Sigmoid colon (tissue), 7 donors: Measurements from ENCODE around the gene YES1. TPM values are rescaled to one million over a fixed set of nuclear protein-coding genes. Genes with fewer than 3 reads are reported as not detected.
A peak's percentile ranks its signal among the peaks of the same experiment; 100 is the strongest.

ENCODE experiments used
- DNase-seq: peaks from one replicate; pipeline ENCODE4 v3.0.0-alpha.2; 2019
- H3K27ac ChIP-seq, 4 donors: fragments of 200-600 bp; sonication (generic); one replicate each; pipeline ENCODE4 v1.5.1; 2016 to 2019; ENCODE audit warnings: mild to moderate bottlenecking in 1 of 4
- H3K27me3 ChIP-seq, 3 donors: fragments of 200-600 bp; sonication (generic); one replicate each; pipeline ENCODE4 v1.5.1; 2019; ENCODE audit warnings: mild to moderate bottlenecking in 1 of 3
- H3K36me3 ChIP-seq, 4 donors: fragments of 200-600 bp; sonication (generic); one replicate each; pipeline ENCODE4 v1.5.1; 2016 to 2019
- H3K4me1 ChIP-seq, 4 donors: fragments of 200-600 bp; sonication (generic); one replicate each; pipeline ENCODE4 v1.5.1; 2017 to 2019
- H3K4me3 ChIP-seq, 4 donors: fragments of 200-600 bp; sonication (generic); one replicate each; pipeline ENCODE4 v1.5.1; 2017 to 2019; ENCODE audit warnings: mild to moderate bottlenecking in 2 of 4, moderate library complexity in 1 of 4
- H3K9me3 ChIP-seq, 4 donors: fragments of 200-600 bp in 3 of 4; sonication (generic) in 3 of 4; one replicate each; pipeline versions ENCODE4 v1.5.1 to v1.6.1; 2013 to 2019
- EP300 ChIP-seq, 4 donors: sonication (generic); formaldehyde crosslinking; IDR thresholded peaks; one replicate each; pipeline ENCODE4 v1.6.1; 2017; ENCODE audit warnings: antibody characterized with exemption in 4 of 4
- POLR2A ChIP-seq, 2 donors: fragments of 450-650 bp; IDR thresholded peaks; one replicate each; pipeline ENCODE4 v1.6.1; 2016; ENCODE audit warnings: antibody characterized with exemption in 2 of 2, mild to moderate bottlenecking in 2 of 2, moderate library complexity in 2 of 2
- POLR2AphosphoS5 ChIP-seq, 4 donors: sonication (generic); formaldehyde crosslinking; IDR thresholded peaks; one replicate each; pipeline ENCODE4 v1.6.1; 2017; ENCODE audit warnings: antibody characterized with exemption in 4 of 4
- WGBS, 2 donors: extraction: QIAGEN DNeasy Blood & Tissue Kit; methylation state at CpG; one replicate each; pipeline ENCODE4 v1.1.7; 2013; 5-methylcytosine and 5-hydroxymethylcytosine counted together
- intact Hi-C: fragments of 100-400 bp; cut with DNase I; formaldehyde crosslinking; loops from one replicate; pipeline ENCODE4 v1.15.1; 2023
- polyA plus RNA-seq, 3 donors: library from polyadenylated mRNA; stranded (reverse); fragments of 200-250 nt; gene quantifications; one replicate each; pipeline ENCODE4 v1.2.3, GENCODE V29; 2013
- total RNA-seq, 4 donors: library from RNA; depleted of rRNA; stranded (reverse); fragments of >200 nt; gene quantifications; one replicate each; pipeline ENCODE4 v1.1.0, GENCODE V29; 2016
- TF ChIP-seq, protein P1 (sequence below), 4 experiments: fragments of 450-650 bp in 3 of 4; fragments of 200-600 bp in 1 of 4; IDR thresholded peaks; one replicate each; pipeline ENCODE4 v1.5.1; 2016 to 2019; ENCODE audit warnings: antibody characterized with exemption in 4 of 4, mild to moderate bottlenecking in 3 of 4, moderate library complexity in 2 of 4
- donor health status: healthy with polysubstance abuse.
- donor health status: Bipolar disorder and iron deficiency.
- donor health status: healthy.

The YES1 gene
- total and polyA plus RNA-seq, 7 donors, result 27.6 to 146 (median 105) TPM

DNA sequence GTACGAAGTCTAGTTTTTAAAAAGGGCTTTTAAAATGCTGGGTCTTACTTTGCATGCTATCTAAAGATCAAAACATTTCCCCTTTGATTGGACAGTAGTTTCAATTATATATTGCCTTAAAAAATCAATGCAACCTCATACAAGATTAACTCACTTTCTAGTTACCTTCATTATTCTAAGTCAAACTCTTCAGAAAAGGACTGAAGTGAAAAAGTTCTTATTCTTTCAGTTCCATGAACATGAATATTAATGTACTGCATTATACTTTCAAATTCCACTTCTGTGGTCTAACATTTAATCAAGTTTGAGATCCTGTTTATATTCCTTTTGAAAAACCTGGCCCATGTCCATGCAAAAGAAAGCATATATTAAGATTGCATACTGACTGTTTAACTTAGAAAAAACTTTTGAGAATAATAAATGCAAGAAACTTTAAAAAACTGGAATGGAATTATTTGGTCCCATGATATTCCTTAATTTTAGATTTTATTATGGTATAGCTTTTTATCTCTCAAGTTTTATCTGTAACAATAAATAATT is 88.4 kb downstream of the YES1 start:
- no peak for DNase-seq
- Histone ChIP-seq H3K4me1 (no peaks in the 10 kb centered on the region), H3K4me3 (no peak overlapping the region), H3K27ac (no peak overlapping the region), H3K36me3 (peaks cover 0 to 11% (median 0%) of the 10 kb centered on the region in 4 donors), H3K27me3 (no peaks in the 10 kb centered on the region), H3K9me3 (no peaks in the 10 kb centered on the region)
- 93 to 94% methylated on average over 1 of the region's 1 CpG for WGBS, 2 donors
- intact Hi-C loops, result no loop called here
- TF ChIP-seq POLR2A (IDR thresholded peaks at IDR 0.05) (no peak), EP300 (IDR thresholded peaks at IDR 0.05) (no peak), POLR2AphosphoS5 (IDR thresholded peaks at IDR 0.05) (no peak)
- TF ChIP-seq, protein P1, sequence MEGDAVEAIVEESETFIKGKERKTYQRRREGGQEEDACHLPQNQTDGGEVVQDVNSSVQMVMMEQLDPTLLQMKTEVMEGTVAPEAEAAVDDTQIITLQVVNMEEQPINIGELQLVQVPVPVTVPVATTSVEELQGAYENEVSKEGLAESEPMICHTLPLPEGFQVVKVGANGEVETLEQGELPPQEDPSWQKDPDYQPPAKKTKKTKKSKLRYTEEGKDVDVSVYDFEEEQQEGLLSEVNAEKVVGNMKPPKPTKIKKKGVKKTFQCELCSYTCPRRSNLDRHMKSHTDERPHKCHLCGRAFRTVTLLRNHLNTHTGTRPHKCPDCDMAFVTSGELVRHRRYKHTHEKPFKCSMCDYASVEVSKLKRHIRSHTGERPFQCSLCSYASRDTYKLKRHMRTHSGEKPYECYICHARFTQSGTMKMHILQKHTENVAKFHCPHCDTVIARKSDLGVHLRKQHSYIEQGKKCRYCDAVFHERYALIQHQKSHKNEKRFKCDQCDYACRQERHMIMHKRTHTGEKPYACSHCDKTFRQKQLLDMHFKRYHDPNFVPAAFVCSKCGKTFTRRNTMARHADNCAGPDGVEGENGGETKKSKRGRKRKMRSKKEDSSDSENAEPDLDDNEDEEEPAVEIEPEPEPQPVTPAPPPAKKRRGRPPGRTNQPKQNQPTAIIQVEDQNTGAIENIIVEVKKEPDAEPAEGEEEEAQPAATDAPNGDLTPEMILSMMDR (IDR thresholded peaks at IDR 0.05), result no peak

DNA sequence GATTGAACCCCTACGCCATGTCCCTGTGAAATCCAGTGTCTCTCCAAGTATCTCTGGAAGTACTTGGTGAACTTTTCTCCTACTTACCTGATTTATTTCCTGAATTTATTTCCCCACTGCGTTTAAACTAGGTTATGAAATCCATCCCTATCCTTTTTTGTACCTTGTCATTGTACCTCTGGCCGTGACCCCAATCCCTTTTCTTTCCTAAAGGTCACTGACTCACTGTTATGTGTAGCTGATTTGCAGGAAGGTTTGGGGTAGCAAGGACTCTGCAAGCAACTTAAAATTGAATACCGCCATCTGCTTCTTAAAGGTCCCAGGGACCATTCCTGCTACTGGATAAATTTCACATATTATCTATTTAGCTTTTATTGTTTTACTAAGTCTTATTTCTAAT is 95.0 kb downstream of the YES1 start:
- 86 to 92% methylated on average over 4 of the region's 4 CpGs for WGBS, 2 donors
- Histone ChIP-seq H3K4me3 (no peak overlapping the region), H3K4me1 (peaks cover 0 to 5% (median 0%) of the 10 kb centered on the region in 4 donors), H3K36me3 (no peaks in the 10 kb centered on the region), H3K9me3 (no peaks in the 10 kb centered on the region), H3K27me3 (no peaks in the 10 kb centered on the region), H3K27ac (no peak overlapping the region)
- no peak for TF ChIP-seq POLR2A (IDR thresholded peaks at IDR 0.05)
- TF ChIP-seq, protein P1 (IDR thresholded peaks at IDR 0.05), result no peak
- no peak for TF ChIP-seq POLR2AphosphoS5 (IDR thresholded peaks at IDR 0.05)
- no peak for TF ChIP-seq EP300 (IDR thresholded peaks at IDR 0.05)
- no peak for DNase-seq
- intact Hi-C loops, result loop anchor here (10.0 kb wide), 1 partner anchor 452 kb away; the partner anchor contains the start of gene THOC1

DNA sequence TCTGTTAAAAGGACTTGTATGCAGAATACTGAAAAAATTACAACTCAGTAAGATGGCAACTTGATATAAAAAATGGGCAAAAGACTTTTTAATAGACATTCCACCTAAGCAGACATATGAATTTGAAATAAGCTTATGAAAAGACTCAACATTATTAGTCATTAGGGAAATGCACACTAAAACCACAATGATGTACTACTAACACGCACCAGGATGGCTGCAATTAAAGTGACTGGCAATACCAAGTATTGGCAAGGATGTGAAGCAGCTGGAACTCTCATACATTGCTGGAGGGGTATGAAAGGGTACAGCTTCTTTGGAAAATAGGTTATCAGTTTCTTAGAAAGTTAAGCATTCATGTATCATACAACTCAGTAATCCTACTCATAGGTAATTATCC is 96.4 kb downstream of the YES1 start:
- H3K27me3 ChIP-seq, result no peaks in the 10 kb centered on the region
- TF ChIP-seq POLR2AphosphoS5 (IDR thresholded peaks at IDR 0.05) (no peak), POLR2A (IDR thresholded peaks at IDR 0.05) (no peak), EP300 (IDR thresholded peaks at IDR 0.05) (no peak)
- TF ChIP-seq, protein P1 (IDR thresholded peaks at IDR 0.05), result no peak
- WGBS, 2 donors, result 67 to 85% methylated on average over 1 of the region's 1 CpG
- H3K27ac ChIP-seq, result no peak overlapping the region
- H3K36me3 ChIP-seq, result no peaks in the 10 kb centered on the region
- DNase-seq, result no peak
- H3K9me3 ChIP-seq, result no peaks in the 10 kb centered on the region
- H3K4me3 ChIP-seq, result no peak overlapping the region
- intact Hi-C loops, result loop anchor here (10.0 kb wide), 1 partner anchor 451 kb away; the partner anchor contains the start of gene THOC1
- H3K4me1 ChIP-seq, result peaks cover 0 to 12% (median 8%) of the 10 kb centered on the region in 4 donors

DNA sequence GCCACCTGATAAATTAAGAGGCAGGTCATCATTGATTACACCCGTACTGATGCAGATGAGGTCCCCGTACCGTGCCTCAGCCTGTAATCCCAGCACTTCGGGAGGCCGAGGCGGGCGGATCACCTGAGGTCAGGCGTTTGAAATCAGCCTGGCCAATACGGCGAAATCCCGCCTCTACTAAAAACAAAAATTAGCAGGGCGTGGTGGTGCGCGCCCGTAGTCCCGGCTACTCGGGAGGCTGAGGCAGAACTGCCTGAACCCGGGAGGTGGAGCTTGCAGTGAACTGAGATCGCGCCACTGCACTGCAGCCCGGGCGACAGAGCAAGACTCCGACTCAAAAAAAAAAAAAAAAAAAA is 98.9 kb downstream of the YES1 start:
- TF ChIP-seq POLR2AphosphoS5 (IDR thresholded peaks at IDR 0.05) (no peak), POLR2A (IDR thresholded peaks at IDR 0.05) (no peak), EP300 (IDR thresholded peaks at IDR 0.05) (no peak)
- TF ChIP-seq, protein P1 (IDR thresholded peaks at IDR 0.05), result no peak

More for the DNA sequence above, 98.9 kb downstream of the YES1 start:
- Histone ChIP-seq H3K4me3 (peak overlapping the region; percentile 38 to 80 (median 52)), H3K36me3 (no peaks in the 10 kb centered on the region), H3K4me1 (peaks cover 0 to 18% (median 11%) of the 10 kb centered on the region in 4 donors), H3K9me3 (no peaks in the 10 kb centered on the region), H3K27me3 (no peaks in the 10 kb centered on the region), H3K27ac (peak overlapping the region; percentile 78 to 88 (median 81))
- no peak for DNase-seq
- 39 to 76% methylated on average over 23 of the region's 23 CpGs for WGBS, 2 donors
- intact Hi-C loops, result loop anchor here (5.0 to 10.0 kb wide), 3 partner anchors 56 to 448 kb away; partner anchors contain the start of genes THOC1, TYMS and YES1
